Neural progenitor cell (in vitro differentiated cells): ENCODE data around the gene FBLN5. TPM values are rescaled to one million over a fixed set of nuclear protein-coding genes. Genes with fewer than 3 reads are reported as not detected.

ENCODE experiments used
- DNase-seq: peaks from one replicate; pipeline ENCODE4 v3.0.0-alpha.2; 2016; ENCODE audit warnings: low spot score
- H2AFZ ChIP-seq: fragments of 200-600 bp; sonication (generic); replicated peaks from 2 replicates; pipeline ENCODE4 v1.6.1; 2016; ENCODE audit warnings: antibody characterized with exemption
- H3F3A ChIP-seq: fragments of 200-600 bp; sonication (generic); 2 replicates; pipeline ENCODE4 v1.6.1; 2016; ENCODE audit warnings: antibody characterized with exemption, low read depth
- H3K27ac ChIP-seq: fragments of 200-600 bp; sonication (generic); 2 replicates; pipeline ENCODE4 v1.5.1; 2016; ENCODE audit warnings: mild to moderate bottlenecking
- H3K27me3 ChIP-seq: fragments of 200-600 bp; sonication (generic); 2 replicates; pipeline ENCODE4 v1.6.1; 2016; ENCODE audit warnings: mild to moderate bottlenecking, moderate library complexity
- H3K36me3 ChIP-seq: fragments of 200-600 bp; sonication (generic); 2 replicates; pipeline ENCODE4 v1.5.1; 2016
- H3K4me1 ChIP-seq: fragments of 200-600 bp; sonication (generic); 2 replicates; pipeline ENCODE4 v1.6.1; 2016; ENCODE audit warnings: mixed run types
- H3K4me2 ChIP-seq: fragments of 200-600 bp; sonication (generic); 2 replicates; pipeline ENCODE4 v1.6.1; 2016
- H3K4me3 ChIP-seq: fragments of 200-600 bp; sonication (generic); 2 replicates; pipeline ENCODE4 v1.5.1; 2016
- H3K79me2 ChIP-seq: fragments of 200-600 bp; sonication (generic); 2 replicates; pipeline ENCODE4 v1.6.1; 2016; ENCODE audit warnings: low read depth
- H3K9ac ChIP-seq: fragments of 200-600 bp; sonication (generic); 2 replicates; pipeline ENCODE4 v1.6.1; 2016
- H3K9me3 ChIP-seq: fragments of 200-600 bp; sonication (generic); 2 replicates; pipeline ENCODE4 v1.5.1; 2016; ENCODE audit warnings: low read depth
- H4K20me1 ChIP-seq: fragments of 200-600 bp; sonication (generic); 2 replicates; pipeline ENCODE4 v1.6.1; 2016; ENCODE audit warnings: low read depth
- H3K27ac Mint-ChIP-seq: 3 replicates; pipeline ENCODE4 v1.8.0; 2021; ENCODE audit warnings: mixed read lengths
- H3K27me3 Mint-ChIP-seq: 2 replicates; pipeline ENCODE4 v1.8.0; 2022; ENCODE audit warnings: low read depth, mild to moderate bottlenecking, inconsistent platforms, moderate library complexity, mixed read lengths; ENCODE audit not compliant: insufficient read depth
- H3K36me3 Mint-ChIP-seq: 3 replicates; pipeline ENCODE4 v1.8.0; 2021; ENCODE audit warnings: mixed read lengths
- H3K4me1 Mint-ChIP-seq: 3 replicates; pipeline ENCODE4 v1.8.0; 2021; ENCODE audit warnings: mixed read lengths
- H3K4me3 Mint-ChIP-seq: 3 replicates; pipeline ENCODE4 v1.8.0; 2021; ENCODE audit warnings: mild to moderate bottlenecking, moderate library complexity, mixed read lengths
- H3K9me3 Mint-ChIP-seq: 3 replicates; pipeline ENCODE4 v1.8.0; 2020; ENCODE audit warnings: mixed read lengths
- EZH2 ChIP-seq: fragments of 200-600 bp; sonication (generic); IDR thresholded peaks from 2 replicates; pipeline ENCODE4 v1.6.1; 2017; ENCODE audit warnings: antibody characterized with exemption, mild to moderate bottlenecking, moderate library complexity
- EZH2phosphoT487 ChIP-seq: fragments of 200-600 bp; sonication (generic); IDR thresholded peaks from 2 replicates; pipeline ENCODE4 v1.6.1; 2017; ENCODE audit warnings: antibody characterized with exemption
- total RNA-seq: library from RNA; depleted of rRNA; stranded (reverse); fragments of >200 nt; gene quantifications from 2 replicates; pipeline ENCODE4 v1.2.3, GENCODE V29; 2015; ENCODE audit warnings: low replicate concordance
- TF ChIP-seq, protein P1 (sequence below): fragments of 200-600 bp; sonication (generic); IDR thresholded peaks from 2 replicates; pipeline ENCODE4 v1.5.1; 2017; ENCODE audit warnings: antibody characterized with exemption, mild to moderate bottlenecking

Gene FBLN5
- total RNA-seq, 1 donor from 2014 or later, result not detected

DNA sequence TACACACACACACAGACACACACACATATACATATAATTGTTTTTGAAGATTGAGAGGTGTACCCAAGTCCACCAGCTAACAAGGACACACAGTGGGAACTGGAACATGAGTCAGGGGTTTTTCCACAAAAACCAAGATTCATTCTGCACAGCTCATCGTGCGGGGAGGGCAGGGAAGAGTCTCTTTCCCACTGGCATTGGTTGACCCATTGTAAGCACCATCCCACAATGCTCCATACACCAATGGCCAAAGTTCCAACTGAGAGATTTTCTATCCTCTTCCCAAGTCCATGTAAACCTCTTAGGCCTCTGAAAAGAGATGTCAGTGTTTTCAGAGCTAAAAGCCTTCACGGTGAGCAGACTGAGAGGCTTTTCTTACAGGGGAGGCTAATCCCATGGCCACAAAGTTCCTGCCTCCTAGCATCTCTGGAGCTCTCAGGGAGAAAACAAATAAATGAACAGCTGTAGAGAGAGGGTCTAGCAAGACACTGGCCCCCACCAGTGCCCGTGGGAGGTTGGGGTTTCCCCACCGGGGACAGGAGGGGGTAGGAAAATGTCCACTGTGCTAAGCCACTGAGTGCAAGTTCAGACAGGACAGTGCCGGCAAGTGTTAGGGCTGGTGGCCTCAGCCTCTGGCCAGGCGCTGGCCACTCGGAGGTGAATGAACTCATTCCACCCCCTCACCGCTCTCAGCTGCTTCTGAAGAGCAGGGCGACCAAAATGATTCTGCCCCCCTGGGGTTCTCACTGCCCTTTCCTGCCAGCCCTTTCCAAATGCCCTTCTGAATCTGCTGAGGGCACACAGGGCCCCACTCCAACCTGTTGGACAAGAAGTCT lies 58.6 kb downstream of the FBLN5 start:
- Histone ChIP-seq H3K4me3 (no peak overlapping the region), H3K4me1 (peaks cover 10% of the 10 kb centered on the region), H3K79me2 (no peaks in the 10 kb centered on the region), H3K36me3 (no peaks in the 10 kb centered on the region), H4K20me1 (no peaks in the 10 kb centered on the region), H2AFZ (no peak overlapping the region), H3K9ac (no peak overlapping the region), H3K27me3 (peaks cover 4% of the 10 kb centered on the region), H3F3A (no peaks in the 10 kb centered on the region), H3K9me3 (no peaks in the 10 kb centered on the region), H3K27ac (no peak overlapping the region), H3K4me2 (no peak overlapping the region)
- no peak overlapping the region for H3K4me3 Mint-ChIP-seq
- peak overlapping the region; percentile 60 for H3K27ac Mint-ChIP-seq
- H3K36me3 Mint-ChIP-seq, result no peaks in the 10 kb centered on the region
- H3K4me1 Mint-ChIP-seq, result peaks cover 21% of the 10 kb centered on the region
- DNase-seq, result peak; percentile 63
- TF ChIP-seq, protein P1, sequence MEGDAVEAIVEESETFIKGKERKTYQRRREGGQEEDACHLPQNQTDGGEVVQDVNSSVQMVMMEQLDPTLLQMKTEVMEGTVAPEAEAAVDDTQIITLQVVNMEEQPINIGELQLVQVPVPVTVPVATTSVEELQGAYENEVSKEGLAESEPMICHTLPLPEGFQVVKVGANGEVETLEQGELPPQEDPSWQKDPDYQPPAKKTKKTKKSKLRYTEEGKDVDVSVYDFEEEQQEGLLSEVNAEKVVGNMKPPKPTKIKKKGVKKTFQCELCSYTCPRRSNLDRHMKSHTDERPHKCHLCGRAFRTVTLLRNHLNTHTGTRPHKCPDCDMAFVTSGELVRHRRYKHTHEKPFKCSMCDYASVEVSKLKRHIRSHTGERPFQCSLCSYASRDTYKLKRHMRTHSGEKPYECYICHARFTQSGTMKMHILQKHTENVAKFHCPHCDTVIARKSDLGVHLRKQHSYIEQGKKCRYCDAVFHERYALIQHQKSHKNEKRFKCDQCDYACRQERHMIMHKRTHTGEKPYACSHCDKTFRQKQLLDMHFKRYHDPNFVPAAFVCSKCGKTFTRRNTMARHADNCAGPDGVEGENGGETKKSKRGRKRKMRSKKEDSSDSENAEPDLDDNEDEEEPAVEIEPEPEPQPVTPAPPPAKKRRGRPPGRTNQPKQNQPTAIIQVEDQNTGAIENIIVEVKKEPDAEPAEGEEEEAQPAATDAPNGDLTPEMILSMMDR, result no peak
- no peak for TF ChIP-seq EZH2phosphoT487
- no peak for TF ChIP-seq EZH2
- no peaks in the 10 kb centered on the region for H3K9me3 Mint-ChIP-seq
- H3K27me3 Mint-ChIP-seq, result peaks cover 3% of the 10 kb centered on the region

DNA sequence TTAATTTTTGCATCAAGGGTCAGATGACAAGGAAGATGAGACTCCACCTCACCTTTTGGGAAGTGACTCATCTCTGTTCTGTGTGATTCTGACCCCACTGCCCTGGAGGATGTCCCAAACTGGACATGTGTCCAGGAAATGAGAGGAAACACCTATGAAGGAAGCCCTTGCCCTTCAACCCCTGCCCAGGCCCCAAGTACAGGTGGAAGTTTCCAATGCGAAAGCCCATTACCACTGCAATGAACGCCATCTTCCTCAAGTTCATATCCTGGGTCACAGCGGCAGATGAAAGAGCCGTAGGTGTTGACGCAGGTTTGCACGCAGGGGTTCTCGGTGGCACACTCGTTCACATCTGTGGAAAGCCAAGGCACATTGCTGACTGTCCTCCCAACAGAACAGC lies 60.5 kb downstream of the FBLN5 start:
- no peak for DNase-seq
- peaks cover 3% of the 10 kb centered on the region for H3K27me3 Mint-ChIP-seq
- H3K4me3 ChIP-seq, result no peak overlapping the region

GRCh38 chr14:91885839-91886238 lies 61.7 kb downstream of the FBLN5 start:
- no peaks in the 10 kb centered on the region for H4K20me1 ChIP-seq
- no peaks in the 10 kb centered on the region for H3K36me3 ChIP-seq
- no peak overlapping the region for H3K4me2 ChIP-seq
- no peaks in the 10 kb centered on the region for H3K27me3 ChIP-seq
- H3K27ac ChIP-seq, result no peak overlapping the region
- TF ChIP-seq EZH2phosphoT487 (no peak), EZH2 (no peak)
- TF ChIP-seq, protein P1, result no peak
- Mint-ChIP-seq H3K36me3 (no peaks in the 10 kb centered on the region), H3K27ac (no peak overlapping the region), H3K4me3 (no peak overlapping the region), H3K4me1 (peaks cover 17% of the 10 kb centered on the region), H3K27me3 (no peaks in the 10 kb centered on the region), H3K9me3 (no peaks in the 10 kb centered on the region)
- no peak overlapping the region for H3K4me3 ChIP-seq
- no peak overlapping the region for H2AFZ ChIP-seq
- H3K9me3 ChIP-seq, result no peaks in the 10 kb centered on the region
- peaks cover 10% of the 10 kb centered on the region for H3K4me1 ChIP-seq
- H3K9ac ChIP-seq, result no peak overlapping the region
- no peaks in the 10 kb centered on the region for H3K79me2 ChIP-seq
- DNase-seq, result no peak
- H3F3A ChIP-seq, result no peaks in the 10 kb centered on the region

More for the DNA sequence above, 60.5 kb downstream of the FBLN5 start:
- Mint-ChIP-seq H3K9me3 (no peaks in the 10 kb centered on the region), H3K4me3 (peak overlapping the region; percentile 27), H3K36me3 (no peaks in the 10 kb centered on the region), H3K27ac (no peak overlapping the region), H3K4me1 (peaks cover 21% of the 10 kb centered on the region)
- no peak overlapping the region for H3K4me2 ChIP-seq
- peaks cover 10% of the 10 kb centered on the region for H3K4me1 ChIP-seq
- H3K9me3 ChIP-seq, result no peaks in the 10 kb centered on the region
- no peaks in the 10 kb centered on the region for H3K27me3 ChIP-seq
- no peak overlapping the region for H2AFZ ChIP-seq
- no peak overlapping the region for H3K9ac ChIP-seq
- H3K27ac ChIP-seq, result no peak overlapping the region
- no peaks in the 10 kb centered on the region for H3K79me2 ChIP-seq
- H3F3A ChIP-seq, result no peaks in the 10 kb centered on the region
- TF ChIP-seq, protein P1, result no peak
- TF ChIP-seq EZH2phosphoT487, result no peak
- no peak for TF ChIP-seq EZH2
- H4K20me1 ChIP-seq, result no peaks in the 10 kb centered on the region
- H3K36me3 ChIP-seq, result no peaks in the 10 kb centered on the region
